Calu3 (cell line): Measurements from ENCODE around the gene HMX1. TPM values are rescaled to one million over a fixed set of nuclear protein-coding genes. Genes with fewer than 3 reads are reported as not detected.

Experiments
- BruUV-seq: library from RNA; stranded (reverse); fragments of 400-500 nt; replicated peaks from 2 replicates; lab custom pipeline; 2021; lab: Mats Ljungman, UMichigan
- CTCF ChIA-PET: fragments of 300-600 bp; sonication (Branson Sonifier 250); formaldehyde crosslinking; loops from one replicate; lab custom pipeline; 2022; ENCODE audit warnings: antibody characterized with exemption; lab: Charles Lee
- DNase-seq: peaks from one replicate; pipeline ENCODE4 v3.0.0; 2022
- H3K27ac Mint-ChIP-seq: one replicate; pipeline ENCODE4 v1.8.0; 2022; ENCODE audit warnings: mixed read lengths; ENCODE audit not compliant: unreplicated experiment
- H3K27me3 Mint-ChIP-seq: one replicate; pipeline ENCODE4 v1.8.0; 2022; ENCODE audit warnings: mixed read lengths; ENCODE audit not compliant: unreplicated experiment
- H3K36me3 Mint-ChIP-seq: one replicate; pipeline ENCODE4 v1.8.0; 2022; ENCODE audit warnings: mild to moderate bottlenecking, moderate library complexity, mixed read lengths; ENCODE audit not compliant: insufficient read depth, unreplicated experiment
- H3K4me1 Mint-ChIP-seq: one replicate; pipeline ENCODE4 v1.8.0; 2022; ENCODE audit warnings: mild to moderate bottlenecking, low read depth, mixed read lengths; ENCODE audit not compliant: unreplicated experiment
- H3K4me3 Mint-ChIP-seq: one replicate; pipeline ENCODE4 v1.8.0; 2022; ENCODE audit warnings: mild to moderate bottlenecking, low read depth, moderate library complexity, mixed read lengths; ENCODE audit not compliant: unreplicated experiment
- H3K9me3 Mint-ChIP-seq: one replicate; pipeline ENCODE4 v1.8.0; 2022; ENCODE audit warnings: low read depth, mixed read lengths; ENCODE audit not compliant: unreplicated experiment
- CTCF ChIP-seq: fragments of 200-600 bp; IDR thresholded peaks from one replicate; pipeline ENCODE4 v1.8.0; 2022; ENCODE audit warnings: antibody characterized with exemption; ENCODE audit not compliant: unreplicated experiment
- intact Hi-C: fragments of 100-400 bp; cut with micrococcal nuclease; formaldehyde crosslinking; loops from one replicate; pipeline ENCODE4 v1.10.0; 2022; ENCODE audit not compliant: unreplicated experiment
- total RNA-seq: library from RNA; stranded (reverse); gene quantifications from 2 replicates; pipeline ENCODE4 v1.2.3, GENCODE V29; 2022

The HMX1 gene
- total RNA-seq, 1 experiment from 2014 or later, result not detected

- peaks cover 12% of the 10 kb centered on the region for H3K27me3 Mint-ChIP-seq
- H3K4me3 Mint-ChIP-seq, result no peak overlapping the region
- intact Hi-C loops, result no loop called here
- H3K9me3 Mint-ChIP-seq, result peaks cover 2% of the 10 kb centered on the region
- BruUV-seq, result no TSS peak
- no peaks in the 10 kb centered on the region for H3K4me1 Mint-ChIP-seq
- CTCF ChIA-PET, result no interaction called here
- TF ChIP-seq CTCF, result no peak
- no peak overlapping the region for H3K27ac Mint-ChIP-seq
- no peaks in the 10 kb centered on the region for H3K36me3 Mint-ChIP-seq
- no peak for DNase-seq
These were observed 40.2 kb downstream of the HMX1 start for GRCh38 chr4:8831221-8832112.

- Mint-ChIP-seq H3K9me3 (peaks cover 2% of the 10 kb centered on the region), H3K4me3 (no peak overlapping the region), H3K27ac (no peak overlapping the region), H3K27me3 (peaks cover 12% of the 10 kb centered on the region), H3K4me1 (no peaks in the 10 kb centered on the region), H3K36me3 (no peaks in the 10 kb centered on the region)
- DNase-seq, result no peak
- intact Hi-C loops, result no loop called here
- BruUV-seq, result no TSS peak
- CTCF ChIA-PET, result no interaction called here
- no peak for TF ChIP-seq CTCF
These were observed 40.9 kb downstream of the HMX1 start for GRCh38 chr4:8830611-8831200.

GRCh38 chr4:8830056-8830455, 41.6 kb downstream of the HMX1 start:
- peaks cover 12% of the 10 kb centered on the region for H3K27me3 Mint-ChIP-seq
- H3K4me1 Mint-ChIP-seq, result no peaks in the 10 kb centered on the region
- no peak overlapping the region for H3K27ac Mint-ChIP-seq
- BruUV-seq, result no TSS peak
- no peaks in the 10 kb centered on the region for H3K36me3 Mint-ChIP-seq
- no peak for TF ChIP-seq CTCF
- CTCF ChIA-PET, result no interaction called here
- intact Hi-C loops, result no loop called here
- peaks cover 2% of the 10 kb centered on the region for H3K9me3 Mint-ChIP-seq
- H3K4me3 Mint-ChIP-seq, result no peak overlapping the region
- DNase-seq, result no peak

- no peaks in the 10 kb centered on the region for H3K36me3 Mint-ChIP-seq
- CTCF ChIA-PET, result no interaction called here
- no peak for TF ChIP-seq CTCF
- peaks cover 12% of the 10 kb centered on the region for H3K27me3 Mint-ChIP-seq
- H3K27ac Mint-ChIP-seq, result no peak overlapping the region
- BruUV-seq, result no TSS peak
- no peak for DNase-seq
- no peaks in the 10 kb centered on the region for H3K4me1 Mint-ChIP-seq
- H3K9me3 Mint-ChIP-seq, result peaks cover 2% of the 10 kb centered on the region
- H3K4me3 Mint-ChIP-seq, result no peak overlapping the region
- intact Hi-C loops, result no loop called here
These were observed 42.1 kb downstream of the HMX1 start for GRCh38 chr4:8829584-8829983.
